Measurements from ENCODE around the gene RPL38. TPM values are rescaled to one million over a fixed set of nuclear protein-coding genes. Genes with fewer than 3 reads are reported as not detected.

Gene RPL38
- total and polyA plus RNA-seq, 2 experiments from 2014 or later = 286 to 5,312 TPM

- peak overlapping the region; percentile 76 for H3K4me3 ChIP-seq
- ATAC-seq (no peak), DNase-seq (ENCODE audit: low spot score) (peak; percentile 19)
- H3K27me3 ChIP-seq (ENCODE audit: insufficient read depth) = peaks cover 26% of the 10 kb centered on the region
- Mint-ChIP-seq H3K27me3 (ENCODE audit: insufficient read depth, low read depth, poor library complexity) (peaks cover 54% of the 10 kb centered on the region), H3K4me1 (peaks cover 52% of the 10 kb centered on the region), H3K36me3 (ENCODE audit: low read depth) (peaks cover 39% of the 10 kb centered on the region), H3K27ac (peak overlapping the region; percentile 0; the same call in 1 of the 2 replicates), H3K4me3 (peak overlapping the region; percentile 79), H3K9me3 (no peaks in the 10 kb centered on the region; the same call in 2 of the 3 replicates)
- H2AFZ ChIP-seq = peak overlapping the region; percentile 91; the same call in 1 of the 2 replicates
- peak overlapping the region; percentile 96; the same call in 1 of the 2 replicates for H3K27ac ChIP-seq (ENCODE audit: low read depth)
- H3K4me2 ChIP-seq = peak overlapping the region; percentile 96
- TF ChIP-seq REST (IDR thresholded peaks at IDR 0.05; ENCODE audit: unreplicated experiment) (no peak), EZH2 (IDR thresholded peaks at IDR 0.05; ENCODE audit: low read depth, unreplicated experiment) (no peak), JUNB (IDR thresholded peaks at IDR 0.05; ENCODE audit: unreplicated experiment) (no peak)
- H3K36me3 ChIP-seq (ENCODE audit: insufficient read depth) = peaks cover 28% of the 10 kb centered on the region
- peaks cover 45% of the 10 kb centered on the region for H3F3A ChIP-seq (replicated peaks; ENCODE audit: low read depth)
- H3K9me2 ChIP-seq (ENCODE audit: insufficient read depth) = no peaks in the 10 kb centered on the region
- peaks cover 23% of the 10 kb centered on the region for H3K4me1 ChIP-seq (ENCODE audit: insufficient read depth)
- H4K20me1 ChIP-seq (replicated peaks; ENCODE audit: insufficient read depth) = peaks cover 25% of the 10 kb centered on the region
- H3K79me2 ChIP-seq (replicated peaks; ENCODE audit: insufficient read depth) = peaks cover 23% of the 10 kb centered on the region
Observed at GRCh38 chr17:74211912-74212208, 8.4 kb downstream of the RPL38 start.

GRCh38 chr17:74212209-74212912, 8.9 kb downstream of the RPL38 start:
- peak; percentile 62 for DNase-seq (ENCODE audit: low spot score)
- H3K36me3 Mint-ChIP-seq (ENCODE audit: low read depth) = peaks cover 34% of the 10 kb centered on the region
- H2AFZ ChIP-seq = peak overlapping the region; percentile 91
- peaks cover 40% of the 10 kb centered on the region for H3F3A ChIP-seq (replicated peaks; ENCODE audit: low read depth)
- no peak overlapping the region for H3K27ac Mint-ChIP-seq
- H3K4me3 Mint-ChIP-seq = peak overlapping the region; percentile 79
- H3K79me2 ChIP-seq (replicated peaks; ENCODE audit: insufficient read depth) = peaks cover 18% of the 10 kb centered on the region
- no peaks in the 10 kb centered on the region; the same call in 2 of the 3 replicates for H3K9me3 Mint-ChIP-seq
- ATAC-seq = peak; percentile 16
- H3K4me1 ChIP-seq (ENCODE audit: insufficient read depth) = peaks cover 18% of the 10 kb centered on the region
- H3K27ac ChIP-seq (ENCODE audit: low read depth) = no peak overlapping the region
- H3K27me3 Mint-ChIP-seq (ENCODE audit: insufficient read depth, low read depth, poor library complexity) = peaks cover 54% of the 10 kb centered on the region
- H3K27me3 ChIP-seq (ENCODE audit: insufficient read depth) = peaks cover 26% of the 10 kb centered on the region
- H3K4me3 ChIP-seq = peak overlapping the region; percentile 76
- H3K4me1 Mint-ChIP-seq = peaks cover 52% of the 10 kb centered on the region
- peaks cover 20% of the 10 kb centered on the region for H4K20me1 ChIP-seq (replicated peaks; ENCODE audit: insufficient read depth)
- peaks cover 24% of the 10 kb centered on the region for H3K36me3 ChIP-seq (ENCODE audit: insufficient read depth)
- H3K9me2 ChIP-seq (ENCODE audit: insufficient read depth) = no peaks in the 10 kb centered on the region
- H3K4me2 ChIP-seq = peak overlapping the region; percentile 96
- TF ChIP-seq, protein P1, sequence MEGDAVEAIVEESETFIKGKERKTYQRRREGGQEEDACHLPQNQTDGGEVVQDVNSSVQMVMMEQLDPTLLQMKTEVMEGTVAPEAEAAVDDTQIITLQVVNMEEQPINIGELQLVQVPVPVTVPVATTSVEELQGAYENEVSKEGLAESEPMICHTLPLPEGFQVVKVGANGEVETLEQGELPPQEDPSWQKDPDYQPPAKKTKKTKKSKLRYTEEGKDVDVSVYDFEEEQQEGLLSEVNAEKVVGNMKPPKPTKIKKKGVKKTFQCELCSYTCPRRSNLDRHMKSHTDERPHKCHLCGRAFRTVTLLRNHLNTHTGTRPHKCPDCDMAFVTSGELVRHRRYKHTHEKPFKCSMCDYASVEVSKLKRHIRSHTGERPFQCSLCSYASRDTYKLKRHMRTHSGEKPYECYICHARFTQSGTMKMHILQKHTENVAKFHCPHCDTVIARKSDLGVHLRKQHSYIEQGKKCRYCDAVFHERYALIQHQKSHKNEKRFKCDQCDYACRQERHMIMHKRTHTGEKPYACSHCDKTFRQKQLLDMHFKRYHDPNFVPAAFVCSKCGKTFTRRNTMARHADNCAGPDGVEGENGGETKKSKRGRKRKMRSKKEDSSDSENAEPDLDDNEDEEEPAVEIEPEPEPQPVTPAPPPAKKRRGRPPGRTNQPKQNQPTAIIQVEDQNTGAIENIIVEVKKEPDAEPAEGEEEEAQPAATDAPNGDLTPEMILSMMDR (conservative IDR thresholded peaks at IDR 0.05; ENCODE audit: low read depth in 2 of 2) = no peak
- TF ChIP-seq ZNF462 (CRISPR knock-in tag; IDR thresholded peaks at IDR 0.05) = no peak
- no peak for TF ChIP-seq ZNF114 (CRISPR knock-in tag; IDR thresholded peaks at IDR 0.05)

All from GM23338 (cell line).